NCI-H1930 (cell line): ENCODE results near the gene CPLX1.

Experiments
- DNase-seq, 2 experiments: peaks; one replicate each; lab custom pipeline; 2025; lab: John Stamatoyannopoulos, UW

The CPLX1 gene

GRCh38 chr4:832536-832935 is 6.6 kb upstream of the CPLX1 start:
- DNase-seq = no peak

GRCh38 chr4:832108-832507 is 6.2 kb upstream of the CPLX1 start:
- DNase-seq = no peak

- DNase-seq = no peak
Observed at GRCh38 chr4:831483-831805, 5.5 kb upstream of the CPLX1 start.

- DNase-seq = no peak
Observed at GRCh38 chr4:830601-831482, 4.9 kb upstream of the CPLX1 start.

- no peak for DNase-seq
Observed at GRCh38 chr4:829761-830600, 4.1 kb upstream of the CPLX1 start.

- no peak for DNase-seq
Observed at GRCh38 chr4:829291-829690, 3.4 kb upstream of the CPLX1 start.

- DNase-seq = no peak
Observed at GRCh38 chr4:828641-829271, 2.8 kb upstream of the CPLX1 start.

- no peak for DNase-seq
Observed at GRCh38 chr4:827209-828081, 1.5 kb upstream of the CPLX1 start.

- DNase-seq = peak in 1 of 2 experiments; percentile 39
Observed at GRCh38 chr4:826508-827208, 729 bp upstream of the CPLX1 start.

- DNase-seq = no peak
Observed at GRCh38 chr4:825063-825970, 612 bp downstream of the CPLX1 start.

GRCh38 chr4:824461-825062 is 1.4 kb downstream of the CPLX1 start:
- no peak for DNase-seq

- no peak for DNase-seq
Observed at GRCh38 chr4:823761-824460, 2.0 kb downstream of the CPLX1 start.

- no peak for DNase-seq
Observed at GRCh38 chr4:823176-823760, 2.7 kb downstream of the CPLX1 start.

- DNase-seq = no peak
Observed at GRCh38 chr4:822361-823175, 3.4 kb downstream of the CPLX1 start.

- no peak for DNase-seq
Observed at GRCh38 chr4:821631-822030, 4.3 kb downstream of the CPLX1 start.

- DNase-seq = no peak
Observed at GRCh38 chr4:821181-821591, 4.7 kb downstream of the CPLX1 start.
